Measurements from ENCODE around the gene XCL2.

GRCh38 chr1:168529518-168529917 lies 14.3 kb downstream of the XCL2 start:
- TF ChIP-seq E2F4 (CRISPR knock-in tag; IDR thresholded peaks at IDR 0.05; ENCODE audit: borderline replicate concordance, low read depth) = no peak
- TF ChIP-seq CTCF (IDR thresholded peaks at IDR 0.05) = no peak
- no peak for TF ChIP-seq RELA (CRISPR knock-in tag; IDR thresholded peaks at IDR 0.05; ENCODE audit: borderline replicate concordance)
